ENCODE measurements around the gene SPINT2.

SPINT2 gene

DNA sequence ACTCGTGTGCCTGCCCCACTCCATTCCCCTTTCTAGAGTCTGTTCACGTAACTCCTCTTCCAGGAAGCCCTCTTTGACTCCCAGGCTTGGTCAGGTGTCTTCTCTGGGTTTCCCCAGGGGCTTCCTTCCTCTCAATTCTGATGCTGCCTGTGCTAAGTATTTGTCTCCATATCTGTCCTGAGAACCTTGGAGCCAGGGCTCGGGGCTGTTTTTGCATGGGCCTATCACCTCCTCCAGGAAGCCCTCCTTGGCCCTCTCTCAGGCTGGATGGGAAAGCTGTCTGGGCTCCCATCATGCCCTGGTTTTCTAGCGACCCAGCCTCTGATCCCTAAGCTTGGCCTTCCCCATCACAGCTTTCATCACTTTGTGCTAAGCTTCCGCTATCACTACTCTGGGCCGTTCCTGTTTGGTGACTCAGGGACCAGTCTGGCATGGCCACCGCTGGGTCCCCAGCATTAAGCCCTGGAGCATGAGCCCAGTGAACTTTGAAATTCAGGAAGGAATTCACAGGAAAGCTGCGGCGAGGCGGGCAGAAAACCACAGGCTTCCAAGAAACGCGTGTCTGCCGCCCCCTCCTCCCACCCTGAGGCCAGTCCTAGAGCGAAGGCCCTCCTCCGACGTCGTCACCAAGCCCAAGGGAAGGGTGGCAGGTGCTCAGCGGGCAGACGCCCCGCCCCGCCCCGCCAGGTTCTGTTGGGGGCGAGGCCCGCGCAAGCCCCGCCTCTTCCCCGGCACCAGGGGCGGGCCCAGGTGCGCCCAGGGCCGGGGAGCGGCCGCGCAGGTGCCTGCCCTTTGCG lies 486 bp upstream of the SPINT2 start:
- TF ChIP-seq, protein P1, sequence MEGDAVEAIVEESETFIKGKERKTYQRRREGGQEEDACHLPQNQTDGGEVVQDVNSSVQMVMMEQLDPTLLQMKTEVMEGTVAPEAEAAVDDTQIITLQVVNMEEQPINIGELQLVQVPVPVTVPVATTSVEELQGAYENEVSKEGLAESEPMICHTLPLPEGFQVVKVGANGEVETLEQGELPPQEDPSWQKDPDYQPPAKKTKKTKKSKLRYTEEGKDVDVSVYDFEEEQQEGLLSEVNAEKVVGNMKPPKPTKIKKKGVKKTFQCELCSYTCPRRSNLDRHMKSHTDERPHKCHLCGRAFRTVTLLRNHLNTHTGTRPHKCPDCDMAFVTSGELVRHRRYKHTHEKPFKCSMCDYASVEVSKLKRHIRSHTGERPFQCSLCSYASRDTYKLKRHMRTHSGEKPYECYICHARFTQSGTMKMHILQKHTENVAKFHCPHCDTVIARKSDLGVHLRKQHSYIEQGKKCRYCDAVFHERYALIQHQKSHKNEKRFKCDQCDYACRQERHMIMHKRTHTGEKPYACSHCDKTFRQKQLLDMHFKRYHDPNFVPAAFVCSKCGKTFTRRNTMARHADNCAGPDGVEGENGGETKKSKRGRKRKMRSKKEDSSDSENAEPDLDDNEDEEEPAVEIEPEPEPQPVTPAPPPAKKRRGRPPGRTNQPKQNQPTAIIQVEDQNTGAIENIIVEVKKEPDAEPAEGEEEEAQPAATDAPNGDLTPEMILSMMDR (conservative IDR thresholded peaks at IDR 0.05; ENCODE audit: low read depth, low read length), result no peak
- peak; percentile 45 for DNase-seq (ENCODE audit: low read depth)
- H3K4me3 ChIP-seq (ENCODE audit: low read length), result peak overlapping the region; percentile 55

DNA sequence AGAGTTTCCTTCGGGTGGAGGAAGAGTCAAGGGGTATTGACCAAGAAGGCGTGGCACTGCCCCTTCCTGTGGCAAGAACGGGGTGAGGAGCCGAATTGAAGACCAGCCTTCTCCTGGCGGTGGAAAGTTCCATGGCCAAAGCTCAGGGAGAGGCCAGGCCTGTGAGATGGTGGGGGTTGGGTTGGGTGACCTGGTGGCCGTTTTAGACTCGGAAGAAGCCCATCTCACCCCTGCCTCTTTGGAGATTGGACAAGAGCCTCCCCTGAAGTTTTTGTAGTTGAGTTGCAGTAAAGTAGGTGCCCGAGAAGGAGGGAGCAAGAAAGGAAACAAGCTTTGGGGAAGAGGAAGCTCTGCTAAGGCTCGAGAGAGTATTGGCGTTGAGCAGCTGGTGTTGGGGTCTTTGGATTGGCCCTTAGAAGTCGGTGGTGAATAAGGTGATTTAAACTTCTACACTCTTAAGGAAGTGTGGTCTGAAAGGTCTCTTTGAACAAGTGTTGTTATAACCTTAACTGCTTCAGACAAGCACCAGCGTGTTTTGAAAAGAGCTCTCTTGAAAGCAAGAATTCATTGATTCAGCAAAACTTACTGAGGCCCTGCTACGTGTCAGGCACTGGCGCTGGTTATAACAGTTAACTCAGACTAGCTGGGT lies 964 bp downstream of the SPINT2 start:
- peak overlapping the region; percentile 55 for H3K4me3 ChIP-seq (ENCODE audit: low read length)

DNA sequence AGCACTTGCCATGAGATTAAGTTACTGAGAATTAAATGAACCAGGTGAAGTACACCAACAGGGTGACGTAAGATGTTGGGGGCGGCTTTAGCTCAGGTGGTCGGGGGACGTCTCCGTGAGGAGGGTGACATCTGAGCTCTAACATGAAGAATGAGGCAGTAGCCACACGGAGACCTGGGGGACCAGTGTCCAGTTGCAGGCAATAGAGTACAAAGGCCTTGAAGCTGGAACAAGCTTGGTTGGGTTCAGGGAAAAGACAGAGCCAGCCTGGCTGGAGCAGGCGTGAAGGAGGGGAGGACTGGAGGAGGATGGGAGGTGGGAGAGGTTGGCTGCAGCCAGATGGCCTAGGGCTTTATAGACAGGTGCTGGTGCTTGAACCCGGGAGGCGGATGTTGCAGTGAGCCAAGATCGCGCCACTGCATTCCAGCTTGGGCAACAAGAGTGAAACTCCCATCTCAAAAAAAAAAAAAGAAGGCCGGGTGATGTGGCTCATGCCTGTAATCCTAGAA lies 1.6 kb downstream of the SPINT2 start:
- TF ChIP-seq, protein P1 (conservative IDR thresholded peaks at IDR 0.05; ENCODE audit: low read depth, low read length), result no peak
- no peak overlapping the region for H3K4me3 ChIP-seq (ENCODE audit: low read length)
- DNase-seq (ENCODE audit: low read depth), result no peak

More for the DNA sequence above, 964 bp downstream of the SPINT2 start:
- DNase-seq (ENCODE audit: low read depth), result peak; percentile 27
- TF ChIP-seq, protein P1 (conservative IDR thresholded peaks at IDR 0.05; ENCODE audit: low read depth, low read length), result no peak

DNA sequence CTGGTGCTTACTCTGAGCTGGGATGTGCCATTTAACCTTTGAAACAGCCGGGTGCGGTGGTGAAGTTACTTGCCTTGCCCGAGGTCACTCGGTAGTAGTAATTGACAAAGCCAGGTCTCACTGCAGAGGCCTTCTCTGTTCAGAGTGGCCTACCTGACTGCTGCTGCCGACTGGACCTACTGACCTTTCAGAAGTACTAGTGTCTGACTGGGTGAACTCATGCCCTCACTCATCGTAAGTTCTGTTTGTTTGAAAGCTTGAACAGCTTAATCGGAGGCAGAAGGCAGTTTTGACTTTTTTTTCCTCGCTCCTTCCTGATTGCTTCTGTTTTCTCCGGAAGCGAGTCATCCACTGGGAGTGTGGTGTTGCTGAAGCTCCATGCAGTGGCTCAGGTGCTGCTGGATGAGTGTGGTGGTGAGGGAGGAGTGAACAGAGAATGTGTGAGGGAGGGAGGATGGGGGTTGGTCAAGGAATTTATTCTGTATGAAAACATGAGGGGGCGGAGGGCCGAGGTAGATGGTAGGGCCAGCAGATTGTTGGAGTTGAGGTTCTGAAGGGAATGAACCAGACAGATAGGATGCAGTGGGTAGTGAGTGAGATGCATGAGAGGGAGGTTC lies 2.7 kb downstream of the SPINT2 start:
- H3K4me3 ChIP-seq (ENCODE audit: low read length), result no peak overlapping the region
- DNase-seq (ENCODE audit: low read depth), result peak; percentile 28
- TF ChIP-seq, protein P1 (conservative IDR thresholded peaks at IDR 0.05; ENCODE audit: low read depth, low read length), result no peak

DNA sequence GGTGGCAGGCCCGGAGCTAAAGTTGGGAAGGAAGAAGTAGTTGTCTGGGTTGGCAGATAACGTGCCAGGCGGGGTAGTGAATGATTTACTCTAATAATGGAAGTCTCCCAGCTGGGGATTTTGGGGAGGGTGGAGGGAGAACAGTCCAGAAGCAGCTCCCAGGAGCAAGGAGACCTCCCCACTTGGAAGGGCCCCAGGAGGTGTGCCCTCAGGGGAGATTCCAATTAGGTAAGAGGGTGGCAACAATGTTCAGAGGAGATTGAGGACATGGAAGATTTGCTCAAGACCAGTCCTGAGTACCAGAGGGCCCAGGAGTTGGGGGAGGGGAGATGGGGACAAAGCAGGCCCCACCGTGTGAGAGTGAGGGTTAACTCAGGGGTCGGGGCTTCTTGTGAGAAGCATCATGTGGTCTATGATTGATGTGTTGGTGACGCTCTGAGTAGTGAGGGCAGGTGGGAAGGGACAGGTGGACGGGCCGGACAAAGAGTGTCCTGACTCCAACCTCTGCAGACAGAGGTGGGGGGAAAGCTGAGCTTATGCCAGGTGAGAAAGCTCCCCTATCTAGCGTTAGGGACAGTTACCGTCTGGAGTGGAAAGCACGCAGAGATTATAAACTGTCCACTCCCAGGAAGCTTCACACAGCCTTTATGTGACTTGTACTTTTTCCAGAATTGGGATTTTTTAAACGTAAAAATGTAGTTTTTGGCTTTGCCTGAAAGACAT lies 3.5 kb downstream of the SPINT2 start:
- no peak for DNase-seq (ENCODE audit: low read depth)
- no peak overlapping the region for H3K4me3 ChIP-seq (ENCODE audit: low read length)
- TF ChIP-seq, protein P1 (conservative IDR thresholded peaks at IDR 0.05; ENCODE audit: low read depth, low read length), result no peak

DNA sequence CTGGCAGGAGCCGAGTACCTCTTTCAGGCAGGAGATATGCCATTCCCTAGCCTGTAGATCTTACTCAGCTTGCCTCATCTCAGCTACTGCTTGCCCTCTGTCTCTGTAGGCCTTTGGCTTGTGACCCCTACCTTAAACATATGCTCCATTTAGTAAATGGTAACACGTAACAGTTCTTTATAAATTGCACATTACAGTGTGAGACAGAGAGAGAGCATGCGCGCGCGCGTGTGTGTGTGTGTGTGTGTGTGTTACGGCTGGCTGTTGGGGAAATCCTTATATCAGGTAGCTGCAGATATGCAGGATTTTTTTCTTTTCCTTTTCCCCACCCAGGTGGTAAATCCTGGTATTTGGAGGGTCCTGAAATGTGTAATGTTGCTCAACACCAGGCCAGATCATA lies 4.2 kb downstream of the SPINT2 start:
- TF ChIP-seq, protein P1 (conservative IDR thresholded peaks at IDR 0.05; ENCODE audit: low read depth, low read length), result no peak
- no peak for DNase-seq (ENCODE audit: low read depth)
- H3K4me3 ChIP-seq (ENCODE audit: low read length), result no peak overlapping the region
